ENCODE measurements around the gene EMP1.

GRCh38 chr12:13149411-13149810 lies 47.1 kb upstream of the EMP1 start:
- TF ChIP-seq CTCF (IDR thresholded peaks at IDR 0.05 in 4 of 5, conservative IDR thresholded peaks at IDR 0.05 in 1 of 5) (no peak), POLR2A (IDR thresholded peaks at IDR 0.05) (no peak)
